HepG2 (cell line): ENCODE measurements around the gene DHRS4L2. TPM values are rescaled to one million over a fixed set of nuclear protein-coding genes. Genes with fewer than 3 reads are reported as not detected.
"Not testable (repeated sequence)": the region's sequence is repeated elsewhere in the genome, so short reads cannot be mapped to it uniquely, and the experiment has no call there.

Source experiments
- ATAC-seq: fragments of 200-7000 bp; cut with Tn5 transposase; 3 replicates; pipeline ENCODE4 v1.9.1; 2020; ENCODE audit warnings: mild to moderate bottlenecking, moderate library complexity
- BruUV-seq: library from RNA; stranded (reverse); fragments of 400-500 nt; replicated peaks from 2 replicates; lab custom pipeline; 2021; lab: Mats Ljungman, UMichigan
- CTCF ChIA-PET: fragments of 300-600 bp; formaldehyde crosslinking; extraction: SDS; loops from one replicate; lab custom pipeline; 2021; ENCODE audit warnings: low total read pairs, inconsistent platforms, low intra/inter-chr PET ratio; lab: Yijun Ruan, JAX
- POLR2A ChIA-PET: fragments of 350-600 bp; sonication (Branson Sonifier 250); formaldehyde crosslinking; loops from one replicate; lab custom pipeline; 2020; ENCODE audit warnings: antibody characterized with exemption, inconsistent platforms; lab: Yijun Ruan, JAX
- DNase-seq: peaks from one replicate; pipeline ENCODE4 v3.0.0-alpha.2; 2015; ENCODE audit warnings: low spot score
- FAIRE-seq: peaks from 3 replicates; lab custom pipeline; 2011; peaks lifted over from hg19 to GRCh38; lab: Jason Lieb, UNC
- H2AFZ ChIP-seq: one replicate; pipeline ENCODE4 v1.6.1; 2011; ENCODE audit warnings: low read length, inconsistent platforms
- H3K27ac ChIP-seq: fragments of 300-600 bp; 3 replicates; pipeline ENCODE4 v1.8.0; 2011; ENCODE audit warnings: mixed run types, mild to moderate bottlenecking, mixed read lengths, low read length, inconsistent platforms; ENCODE audit not compliant: insufficient read depth; ENCODE audit errors: extremely low read length
- H3K27me3 ChIP-seq, 2 experiments: fragments of 200-600 bp in 1 of 2; 2 replicates in 1 of 2; 3 replicates in 1 of 2; pipeline versions ENCODE4 v1.6.0 to v1.8.0; 2011; ENCODE audit warnings: low read length in 2 of 2, mild to moderate bottlenecking in 2 of 2, moderate library complexity in 2 of 2, inconsistent platforms in 1 of 2; ENCODE audit not compliant: insufficient read depth in 2 of 2, control insufficient read depth in 1 of 2
- H3K36me3 ChIP-seq, 2 experiments: fragments of 200-600 bp in 1 of 2; replicated peaks in 1 of 2; 2 replicates in 1 of 2; 3 replicates in 1 of 2; pipeline versions ENCODE4 v1.5.1 to v1.8.0; 2011; ENCODE audit warnings: low read length in 2 of 2, inconsistent platforms in 1 of 2; ENCODE audit not compliant: insufficient read depth in 2 of 2, control insufficient read depth in 1 of 2
- H3K4me1 ChIP-seq: 2 replicates; pipeline ENCODE4 v1.5.1; 2012; ENCODE audit warnings: low read length, inconsistent platforms; ENCODE audit not compliant: insufficient read depth
- H3K4me2 ChIP-seq: 2 replicates; pipeline ENCODE4 v1.6.0; 2011; ENCODE audit warnings: low read depth, low read length, inconsistent platforms
- H3K4me3 ChIP-seq, 3 experiments: fragments of 200-600 bp in 1 of 3; sonication (generic), shearing (Covaris generic) in 1 of 3; replicated peaks in 1 of 3; 2 replicates each; pipeline ENCODE4 v1.5.1; 2011 to 2016; ENCODE audit warnings: low read length in 3 of 3, inconsistent platforms in 2 of 3, low read depth in 2 of 3, mild to moderate bottlenecking in 2 of 3, control low read depth in 1 of 3, mixed read lengths in 1 of 3; ENCODE audit not compliant: insufficient read depth in 1 of 3
- H3K79me2 ChIP-seq: one replicate; pipeline ENCODE4 v1.6.1; 2011; ENCODE audit warnings: low read length, inconsistent platforms; ENCODE audit not compliant: insufficient read depth
- H3K9ac ChIP-seq: 2 replicates; pipeline ENCODE4 v1.6.0; 2011; ENCODE audit warnings: mild to moderate bottlenecking, low read depth, low read length, inconsistent platforms; ENCODE audit not compliant: insufficient read depth
- H3K9me3 ChIP-seq: 2 replicates; pipeline ENCODE4 v1.5.1; 2012; ENCODE audit warnings: mild to moderate bottlenecking, low read length
- H4K20me1 ChIP-seq: 2 replicates; pipeline ENCODE4 v1.6.0; 2011; ENCODE audit warnings: inconsistent platforms, mild to moderate bottlenecking, low read length, moderate library complexity; ENCODE audit not compliant: insufficient read depth
- HMG20A ChIP-seq: IDR thresholded peaks from 2 replicates; pipeline ENCODE4 v1.6.1; 2016; ENCODE audit warnings: borderline replicate concordance
- KDM1A ChIP-seq: IDR thresholded peaks from 2 replicates; pipeline ENCODE4 v1.6.1; 2016; ENCODE audit warnings: missing compliant biosample characterization
- NFRKB ChIP-seq: fragments of 450-650 bp; IDR thresholded peaks from 2 replicates; pipeline ENCODE4 v1.6.1; 2017
- SKIL ChIP-seq: sonication (generic); formaldehyde crosslinking; IDR thresholded peaks from 2 replicates; pipeline ENCODE4 v1.8.0; 2022; ENCODE audit warnings: missing genetic modification reagents, mild to moderate bottlenecking, moderate library complexity, borderline replicate concordance
- ZMYM3 ChIP-seq: sonication (generic); formaldehyde crosslinking; IDR thresholded peaks from 2 replicates; pipeline ENCODE4 v1.5.1; 2020; ENCODE audit warnings: mild to moderate bottlenecking, missing genetic modification reagents
- ZNF282 ChIP-seq: fragments of 450-650 bp; IDR thresholded peaks from 2 replicates; pipeline ENCODE4 v1.6.1; 2018; ENCODE audit not compliant: partially characterized antibody
- WGBS: methylation state at CpG from one replicate; pipeline ENCODE4 v1.1.6; 2017; ENCODE audit warnings: low lambda C conversion rate; 5-methylcytosine and 5-hydroxymethylcytosine counted together
- in situ Hi-C: cut with HindIII; loops from 2 replicates; pipeline ENCODE4 v1.10.0; 2017; ENCODE audit warnings: low pct_unique_long_range_greater_than_20kb; ENCODE audit not compliant: extremely low pct_ligation_motif_present
- intact Hi-C: fragments of 100-400 bp; cut with micrococcal nuclease; formaldehyde crosslinking; loops from one replicate; pipeline ENCODE4 v1.10.0; 2022; ENCODE audit not compliant: unreplicated experiment
- polyA plus RNA-seq, 8 experiments: library from polyadenylated mRNA; depleted of rRNA in 3 of 8; stranded (reverse) in 7 of 8; unstranded in 1 of 8; fragments of >200 nt; fragmentation: Illumina TruSeq in 4 of 8; extraction: Trizol in 4 of 8; gene quantifications; 2 replicates each; pipeline versions ENCODE4 v1.2.1 to v1.2.3, GENCODE V29; 2011 to 2016; ENCODE audit warnings: low read depth in 4 of 8, missing spikeins in 1 of 8, mixed read lengths in 1 of 8; ENCODE audit not compliant: insufficient read depth in 1 of 8
- total RNA-seq, 5 experiments: library from RNA; depleted of rRNA; stranded (reverse); fragments of >200 nt; fragmentation: Illumina TruSeq; extraction: Trizol; gene quantifications; 2 replicates each; pipeline ENCODE4 v1.2.3, GENCODE V29; 2016; ENCODE audit warnings: low read depth in 1 of 5

The DHRS4L2 gene
- total and polyA plus RNA-seq, 2 of the 13 experiments (the other 11 are each of a cell fraction or from before 2014, with no cell fraction given): 24.7 to 38.2 TPM

- ATAC-seq, H3K36me3 ChIP-seq, BruUV-seq, H3K4me2 ChIP-seq, H2AFZ ChIP-seq, DNase-seq, FAIRE-seq, H3K27ac ChIP-seq, H4K20me1 ChIP-seq, CTCF ChIA-PET, H3K27me3 ChIP-seq, H3K79me2 ChIP-seq, H3K4me3 ChIP-seq: not testable (repeated sequence)
- WGBS: 87% methylated on average over 3 of the region's 3 CpGs
- peaks cover 41% of the 10 kb centered on the region for H3K4me1 ChIP-seq
- in situ Hi-C loops (loop anchor here (10.0 kb wide), 1 partner anchor 45 kb away; the partner anchor contains the start of gene DHRS4L2), intact Hi-C loops (loop anchor here (10.0 kb wide), 1 partner anchor 305 kb away; no protein-coding TSS in a partner anchor)
- H3K9me3 ChIP-seq: peaks cover 12% of the 10 kb centered on the region
- TF ChIP-seq NFRKB: 0 out of 2 replicates have a peak, but pooled peaks have one; percentile 16
- peak; percentile 55 for TF ChIP-seq ZNF282
- TF ChIP-seq, all 625 proteins: peak for 2; not testable (repeated sequence) for 623
- POLR2A ChIA-PET, H3K9ac ChIP-seq: not testable (repeated sequence)
Observed at GRCh38 chr14:24029687-24030086, 41.0 kb downstream of the DHRS4L2 start.

GRCh38 chr14:24031331-24031730 lies 42.6 kb downstream of the DHRS4L2 start:
- intact Hi-C loops (loop anchor here (10.0 kb wide), 1 partner anchor 307 kb away; no protein-coding TSS in a partner anchor), in situ Hi-C loops (loop anchor here (10.0 kb wide), 1 partner anchor 47 kb away; the partner anchor contains the start of gene DHRS4L2)
- Histone ChIP-seq H3K9me3 (peaks cover 12% of the 10 kb centered on the region), H3K4me1 (peaks cover 43% of the 10 kb centered on the region)
- FAIRE-seq, H3K4me2 ChIP-seq, H3K36me3 ChIP-seq, H3K9ac ChIP-seq, H3K79me2 ChIP-seq, CTCF ChIA-PET, H4K20me1 ChIP-seq, DNase-seq, BruUV-seq, H3K4me3 ChIP-seq, POLR2A ChIA-PET, H3K27me3 ChIP-seq, ATAC-seq, H3K27ac ChIP-seq, H2AFZ ChIP-seq: not testable (repeated sequence)
- 63% methylated on average over 2 of the region's 2 CpGs for WGBS
- TF ChIP-seq HMG20A (CRISPR knock-in tag): peak; percentile 17; the same call in 1 of the 2 replicates
- 0 out of 2 replicates have a peak, but pooled peaks have one; percentile 8 for TF ChIP-seq KDM1A (CRISPR knock-in tag)
- 0 out of 2 replicates have a peak, but pooled peaks have one; percentile 19 for TF ChIP-seq SKIL (CRISPR knock-in tag)
- peak; percentile 59; the same call in 1 of the 2 replicates for TF ChIP-seq ZMYM3
